ENCODE results near the gene BPIFB1.

GRCh38 chr20:33299111-33299603, 16.1 kb downstream of the BPIFB1 start:
- TF ChIP-seq EZH2 (IDR thresholded peaks at IDR 0.05; ENCODE audit: insufficient read depth, poor library complexity, severe bottlenecking) = no peak
- TF ChIP-seq EZH2phosphoT487 (IDR thresholded peaks at IDR 0.05; ENCODE audit: insufficient read depth, low read depth) = no peak
